CD4-positive, alpha-beta T cell treated with Interleukin-15 for 1 hour (primary cell): ENCODE results near the gene TSPAN15.

Experiments
- DNase-seq: peaks from one replicate; pipeline ENCODE4 v3.0.0-alpha.2; 2020

The TSPAN15 gene

DNA sequence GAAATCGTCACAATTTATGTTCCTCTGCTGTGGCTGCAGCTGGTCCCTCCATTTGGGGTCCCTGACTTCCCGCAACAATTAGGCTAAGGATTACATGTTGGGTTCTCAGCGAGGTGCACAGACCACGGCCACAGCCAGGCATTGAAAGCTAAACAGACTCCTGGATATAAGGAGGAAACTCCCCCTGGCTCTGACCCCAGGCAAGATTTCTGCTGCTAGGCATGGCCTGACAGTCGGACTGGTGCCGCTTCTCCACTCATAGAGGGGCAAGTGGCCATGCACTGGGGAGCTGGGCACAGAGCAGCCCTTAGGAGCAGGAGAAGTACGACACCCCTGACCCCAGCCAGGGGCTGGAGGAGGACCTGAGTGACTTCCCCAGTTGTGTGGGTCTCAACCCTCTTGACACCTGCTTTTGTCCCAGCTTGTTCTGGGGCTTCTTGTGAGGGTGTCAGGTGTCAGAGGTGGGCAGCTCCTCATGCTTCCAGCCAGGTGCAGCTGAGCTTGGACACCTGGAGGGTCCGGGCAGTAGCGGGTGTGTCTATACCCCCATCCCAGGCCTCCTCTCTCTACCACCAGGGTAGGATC lies 38.3 kb downstream of the TSPAN15 start:
- DNase-seq, result no peak

DNA sequence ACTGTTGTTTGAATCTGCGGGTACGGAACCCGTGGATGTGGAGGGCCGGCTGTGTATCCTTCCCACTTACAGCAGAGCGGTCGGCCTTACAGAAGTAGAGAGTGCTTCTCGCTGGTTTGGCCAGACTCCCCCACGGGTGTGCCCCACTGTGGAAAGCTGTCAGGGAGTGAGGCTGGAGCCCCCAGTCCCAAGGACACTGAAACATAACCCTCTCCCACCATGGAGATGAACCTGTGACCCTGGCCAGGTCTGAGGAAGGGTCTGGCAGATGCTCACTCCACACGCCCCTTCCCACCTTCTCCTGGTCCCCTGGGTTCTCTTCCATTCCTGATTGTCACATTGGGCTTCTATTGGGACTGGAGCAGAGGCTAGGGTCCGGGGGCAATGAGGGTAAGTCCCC lies 39.6 kb downstream of the TSPAN15 start:
- no peak for DNase-seq

- no peak for DNase-seq
Measured at GRCh38 chr10:69491611-69492010, 40.3 kb downstream of the TSPAN15 start.

- DNase-seq, result no peak
Measured at GRCh38 chr10:69492091-69492745, 41.0 kb downstream of the TSPAN15 start.

- DNase-seq, result no peak
Measured at GRCh38 chr10:69492746-69493462, 41.6 kb downstream of the TSPAN15 start.

GRCh38 chr10:69494626-69495558 lies 43.6 kb downstream of the TSPAN15 start:
- no peak for DNase-seq

DNA sequence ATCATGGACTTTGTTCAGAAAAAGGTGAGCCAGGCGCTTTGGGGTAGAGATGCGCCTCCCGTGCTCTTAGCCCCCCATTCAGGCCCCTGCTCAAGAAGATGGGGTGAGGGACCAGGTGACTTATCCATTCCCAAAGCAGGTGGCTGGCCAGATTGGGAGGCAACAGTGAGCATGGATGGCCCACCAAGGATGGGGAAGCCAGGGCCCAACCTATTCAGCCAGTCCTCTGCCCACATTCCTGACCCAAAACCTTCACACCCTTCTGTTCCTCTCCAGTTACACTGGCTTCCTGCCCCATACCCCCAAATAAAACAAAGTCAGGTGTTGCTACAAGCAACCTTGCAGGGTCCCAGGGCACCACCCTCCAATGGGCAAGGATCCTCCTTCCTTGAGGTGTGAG lies 44.4 kb downstream of the TSPAN15 start:
- no peak for DNase-seq

- no peak for DNase-seq
Measured at GRCh38 chr10:69496352-69497230, 45.3 kb downstream of the TSPAN15 start.

- no peak for DNase-seq
Measured at GRCh38 chr10:69497231-69497561, 45.9 kb downstream of the TSPAN15 start.

DNA sequence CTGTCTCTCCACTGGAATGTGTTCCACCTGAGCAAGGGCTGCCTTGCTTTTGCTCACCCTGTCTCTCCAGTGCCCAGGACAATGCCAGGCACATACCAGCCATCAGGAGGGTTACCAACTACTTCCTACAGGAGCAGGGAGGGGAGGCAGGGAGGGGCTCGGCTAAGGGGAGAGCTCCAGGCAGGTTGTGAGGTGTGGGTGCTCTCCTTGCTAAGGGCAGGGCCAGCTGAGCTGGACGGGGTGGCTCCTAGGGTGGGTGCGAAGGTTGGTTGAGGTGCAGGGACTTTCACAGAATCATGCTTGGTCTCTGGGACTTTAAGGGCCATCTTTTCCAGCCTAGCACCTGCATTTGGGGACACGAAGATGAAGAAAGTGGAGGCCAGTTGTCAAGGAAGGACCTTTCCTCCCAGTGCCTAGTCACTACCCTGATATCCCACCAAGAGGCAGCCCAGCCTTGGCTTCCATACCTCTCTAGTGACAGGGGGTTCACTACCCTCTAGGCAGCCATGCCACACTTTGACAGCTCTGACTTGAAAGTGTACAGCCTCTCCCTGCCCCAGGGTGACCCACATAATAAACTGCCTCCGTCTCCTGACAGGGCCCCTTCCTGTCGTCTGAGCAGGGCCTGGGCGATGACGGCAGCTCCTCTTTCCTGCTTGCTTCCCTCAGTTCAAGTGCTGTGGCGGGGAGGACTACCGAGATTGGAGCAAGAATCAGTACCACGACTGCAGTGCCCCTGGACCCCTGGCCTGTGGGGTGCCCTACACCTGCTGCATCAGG lies 46.5 kb downstream of the TSPAN15 start:
- no peak for DNase-seq

DNA sequence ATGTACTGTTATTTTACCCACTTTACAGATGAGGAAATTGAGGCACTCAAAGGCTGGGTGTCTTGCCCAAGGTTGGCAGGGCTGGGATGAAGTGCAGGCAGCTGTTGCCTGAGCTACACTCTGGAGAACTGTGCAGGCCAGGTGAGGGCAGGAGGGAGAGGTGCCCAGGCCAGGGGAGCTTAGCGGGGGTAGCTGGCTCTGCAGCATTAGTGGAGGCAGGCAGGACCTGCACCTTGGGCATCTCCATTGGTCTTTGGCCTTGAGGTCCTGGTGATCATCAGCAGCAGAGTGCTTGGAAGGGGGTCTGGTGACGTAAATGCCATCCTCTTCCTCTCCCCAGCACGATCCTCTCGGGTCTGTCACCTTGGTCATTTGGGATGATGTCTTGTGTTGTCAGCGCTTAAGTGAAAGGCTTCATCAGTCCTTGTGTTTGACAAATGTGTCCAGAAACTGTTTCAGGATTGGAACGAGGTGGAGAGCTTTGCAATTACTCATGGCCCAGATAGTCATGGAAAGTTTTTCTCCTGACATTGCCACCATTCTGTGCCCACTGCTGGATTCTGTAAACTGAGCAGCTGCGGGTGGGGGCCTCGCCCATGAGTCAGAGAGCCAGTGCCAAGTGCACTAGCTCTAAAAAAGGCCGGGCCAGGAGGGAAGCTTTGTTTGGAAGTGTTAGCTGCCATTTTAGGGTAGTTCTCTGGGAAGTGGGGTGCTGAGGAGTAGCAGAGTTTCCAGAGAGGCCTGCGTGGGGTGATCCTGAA lies 47.6 kb downstream of the TSPAN15 start:
- DNase-seq, result no peak

GRCh38 chr10:69499726-69500689 lies 48.7 kb downstream of the TSPAN15 start:
- no peak for DNase-seq

DNA sequence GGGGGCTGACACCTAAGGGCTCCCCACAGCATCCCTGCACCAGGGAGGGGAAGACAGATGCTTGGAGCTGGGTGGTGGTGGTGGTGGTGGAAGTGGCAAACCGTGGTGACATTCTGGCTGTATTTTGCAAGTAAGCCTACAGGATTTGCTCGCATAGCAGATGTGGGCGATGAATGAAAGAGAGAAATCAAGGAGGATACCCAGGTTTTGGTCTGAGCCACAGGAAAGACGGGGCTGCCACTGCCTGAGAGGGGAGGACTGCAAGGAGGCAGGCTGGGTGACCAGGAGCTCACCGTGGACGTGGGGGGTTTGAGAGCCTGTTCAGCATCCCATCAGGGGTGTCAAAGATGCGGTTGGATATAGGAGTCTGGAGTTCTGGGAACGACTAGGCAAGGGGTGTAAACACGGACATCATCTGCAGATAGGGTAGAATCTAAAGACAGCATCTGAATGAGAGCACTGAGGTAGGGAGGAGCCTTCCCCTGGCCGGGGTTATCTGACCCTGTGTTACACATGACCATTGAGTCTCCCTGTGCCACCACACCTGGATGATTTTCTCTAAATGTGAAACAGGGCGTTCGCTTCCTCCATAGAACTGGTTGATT lies 49.7 kb downstream of the TSPAN15 start:
- DNase-seq, result no peak

DNA sequence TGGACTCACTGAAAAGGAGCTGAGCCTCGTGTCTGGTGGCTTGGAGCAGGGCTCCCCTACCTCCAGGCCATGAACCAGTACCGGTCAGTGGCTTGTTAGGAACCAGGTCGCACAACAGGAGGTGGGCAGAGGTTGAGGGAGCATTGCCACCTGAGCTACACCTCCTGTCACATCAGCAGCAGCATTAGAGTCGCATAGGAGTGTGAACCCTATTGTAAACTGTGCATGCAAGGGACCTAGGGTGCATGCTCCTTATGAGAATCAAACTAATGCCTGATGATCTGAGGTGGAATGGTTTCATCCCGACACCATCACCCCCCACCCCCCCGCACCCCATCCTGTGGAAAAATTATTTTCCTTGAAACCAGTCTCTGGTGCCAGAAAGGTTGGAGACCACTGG lies 50.4 kb downstream of the TSPAN15 start:
- DNase-seq, result no peak

DNA sequence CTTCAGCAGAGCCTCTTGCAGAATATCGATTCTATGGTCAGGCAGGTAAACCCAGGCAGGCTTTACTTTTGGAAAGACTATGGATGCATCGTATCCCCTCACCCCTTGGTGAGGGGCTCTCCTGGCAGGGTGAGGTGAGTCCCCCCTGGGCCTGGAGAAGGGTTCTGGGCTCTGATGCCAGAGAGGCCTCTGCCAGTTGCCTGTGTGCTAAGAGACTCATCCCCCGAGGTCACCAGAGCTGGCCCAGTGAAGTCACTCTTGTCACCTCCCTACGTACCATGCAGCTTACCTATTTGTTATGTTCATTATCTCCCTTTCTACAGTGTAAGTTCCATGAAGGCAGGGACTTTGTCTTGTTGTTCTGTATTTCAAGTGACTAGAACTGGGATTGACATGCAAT lies 51.3 kb downstream of the TSPAN15 start:
- no peak for DNase-seq

DNA sequence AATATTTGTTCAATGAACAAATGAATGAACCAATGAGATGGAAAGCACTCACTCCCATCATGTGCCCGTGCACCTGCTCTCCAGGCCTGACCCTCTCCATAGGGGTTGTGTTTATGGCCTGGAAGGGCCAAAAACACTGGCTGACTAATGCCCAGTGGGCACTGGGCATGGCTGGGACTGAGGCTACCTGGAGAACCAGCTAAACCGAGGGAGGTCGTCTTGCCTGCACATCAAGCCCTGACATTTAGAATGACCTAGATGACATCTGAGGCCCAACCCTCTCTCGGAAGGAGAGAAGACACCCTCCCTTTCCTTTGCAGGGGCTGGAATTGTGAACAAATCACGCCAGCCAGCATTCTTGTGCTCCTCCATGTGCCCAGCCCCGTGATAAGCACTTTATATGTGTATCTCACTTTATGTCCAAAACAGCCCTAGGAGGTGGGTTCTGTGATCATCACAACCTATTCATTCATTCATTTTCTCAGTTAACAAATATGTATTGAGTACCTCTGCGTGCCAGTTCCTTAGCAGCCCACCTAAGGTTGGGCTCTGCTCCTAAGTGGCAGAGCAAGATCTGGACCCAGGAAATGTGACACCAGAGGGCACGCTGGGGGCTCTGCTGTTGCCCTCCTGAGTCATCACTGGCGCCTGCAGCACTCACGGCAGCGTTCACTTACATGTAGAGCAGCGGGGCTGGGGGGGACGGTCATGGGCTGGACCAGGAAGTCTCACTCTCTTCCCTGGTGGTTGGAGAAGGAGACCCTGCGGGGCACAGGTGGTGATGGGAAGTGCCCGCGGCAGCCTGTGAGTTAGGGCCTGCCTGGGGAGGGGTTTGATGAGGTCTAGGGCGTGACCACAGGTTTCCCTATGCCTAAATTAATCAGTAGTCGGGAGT lies 52.0 kb downstream of the TSPAN15 start:
- DNase-seq, result no peak

- no peak for DNase-seq
Measured at GRCh38 chr10:69503896-69504265, 52.6 kb downstream of the TSPAN15 start.
